ENCODE results near the gene ACOT7.

Gene ACOT7

DNA sequence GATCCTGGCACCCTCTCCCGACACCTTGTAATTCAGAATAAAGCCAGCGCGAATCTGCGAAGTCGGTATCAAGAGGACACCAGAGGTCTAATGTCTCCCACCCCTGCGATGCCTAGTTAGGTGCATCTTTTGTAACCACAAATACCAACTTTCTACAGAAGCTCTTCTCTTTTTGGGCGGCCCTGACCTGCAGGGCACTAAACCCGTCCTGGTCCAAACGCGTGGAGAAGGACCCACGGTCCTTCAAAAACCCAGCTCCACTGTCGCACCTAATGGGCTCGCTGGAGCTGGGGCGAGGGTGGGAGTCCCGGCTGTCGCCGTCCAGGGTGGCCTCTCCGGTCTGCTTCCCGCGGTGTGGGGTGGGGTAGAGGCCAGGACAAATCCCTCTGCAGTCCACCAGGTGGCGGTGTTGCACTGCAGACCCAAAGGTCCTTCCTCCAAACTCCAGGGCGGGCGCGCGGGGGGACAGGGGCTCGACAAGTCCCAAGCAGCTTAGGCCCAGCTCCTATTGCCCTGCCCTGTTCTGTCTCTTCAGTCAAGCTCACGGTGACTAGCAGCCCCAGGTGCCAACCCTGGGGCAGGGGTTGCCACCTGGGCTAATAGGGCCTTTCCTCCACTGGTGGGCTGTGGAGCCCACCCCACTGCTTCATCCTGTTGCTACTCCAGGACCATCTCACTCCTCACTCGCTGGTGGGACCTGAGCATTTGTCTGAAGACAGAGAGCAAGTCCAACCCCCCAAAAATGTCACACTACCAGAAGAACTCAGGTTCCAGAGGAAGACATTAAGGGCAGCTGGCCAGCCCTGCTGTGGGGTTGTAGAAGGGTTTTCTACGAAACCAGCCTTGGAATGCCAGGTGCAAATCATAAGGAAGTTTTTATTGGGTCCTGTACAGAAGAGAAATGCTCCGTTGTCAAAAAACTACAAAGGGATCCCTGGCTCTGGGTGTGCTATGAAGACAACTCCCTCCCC, 146.8 kb downstream of the ACOT7 start:
- Histone ChIP-seq H3K4me1 (ENCODE audit: insufficient read depth, low read length) (peaks cover 41% of the 10 kb centered on the region), H3K36me3 (ENCODE audit: insufficient read depth, low read length) (peaks cover 6% of the 10 kb centered on the region), H2AFZ (ENCODE audit: low read depth, low read length) (no peak overlapping the region), H3K4me3 (ENCODE audit: low read length) (peak overlapping the region; percentile 56), H3K9me3 (ENCODE audit: low read length) (no peaks in the 10 kb centered on the region), H3K27me3 (ENCODE audit: insufficient read depth, low read length) (no peaks in the 10 kb centered on the region)

DNA sequence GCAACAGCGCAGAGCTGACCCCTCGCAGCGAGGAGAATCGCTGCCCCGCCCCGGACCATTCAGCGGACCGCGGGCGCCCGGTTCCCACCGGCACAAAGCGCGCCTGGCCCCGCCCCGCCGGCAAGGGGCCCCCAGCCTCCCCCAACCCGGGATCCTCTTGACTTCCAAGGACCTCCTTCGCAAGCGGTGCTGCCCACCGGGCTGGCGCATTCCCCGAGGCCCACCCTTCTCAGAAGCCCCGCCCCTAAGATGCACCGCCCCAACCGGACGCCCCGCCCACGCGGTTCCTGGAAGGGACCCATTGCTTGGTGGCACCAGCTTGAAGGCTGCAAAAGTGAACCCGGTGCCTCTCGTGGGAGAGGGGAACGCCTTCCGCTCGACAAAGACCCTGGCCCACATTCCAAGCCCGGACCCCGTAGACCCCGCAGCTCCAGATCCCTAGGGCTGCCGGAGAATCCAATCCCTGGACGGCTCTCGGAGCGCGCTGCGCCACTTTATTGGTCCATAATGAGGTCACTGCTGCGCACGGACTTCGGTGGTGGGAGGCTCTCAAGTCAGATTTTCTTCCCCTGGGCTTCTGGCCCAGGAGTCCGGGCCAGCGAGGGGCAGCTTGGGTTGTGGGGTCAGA, 147.6 kb downstream of the ACOT7 start:
- H3K4me1 ChIP-seq (ENCODE audit: insufficient read depth, low read length) = peaks cover 49% of the 10 kb centered on the region
- peaks cover 6% of the 10 kb centered on the region for H3K36me3 ChIP-seq (ENCODE audit: insufficient read depth, low read length)
- H3K4me3 ChIP-seq (ENCODE audit: low read length) = peak overlapping the region; percentile 56
- H3K27me3 ChIP-seq (ENCODE audit: insufficient read depth, low read length) = no peaks in the 10 kb centered on the region
- no peaks in the 10 kb centered on the region for H3K9me3 ChIP-seq (ENCODE audit: low read length)
- no peak overlapping the region for H2AFZ ChIP-seq (ENCODE audit: low read depth, low read length)

DNA sequence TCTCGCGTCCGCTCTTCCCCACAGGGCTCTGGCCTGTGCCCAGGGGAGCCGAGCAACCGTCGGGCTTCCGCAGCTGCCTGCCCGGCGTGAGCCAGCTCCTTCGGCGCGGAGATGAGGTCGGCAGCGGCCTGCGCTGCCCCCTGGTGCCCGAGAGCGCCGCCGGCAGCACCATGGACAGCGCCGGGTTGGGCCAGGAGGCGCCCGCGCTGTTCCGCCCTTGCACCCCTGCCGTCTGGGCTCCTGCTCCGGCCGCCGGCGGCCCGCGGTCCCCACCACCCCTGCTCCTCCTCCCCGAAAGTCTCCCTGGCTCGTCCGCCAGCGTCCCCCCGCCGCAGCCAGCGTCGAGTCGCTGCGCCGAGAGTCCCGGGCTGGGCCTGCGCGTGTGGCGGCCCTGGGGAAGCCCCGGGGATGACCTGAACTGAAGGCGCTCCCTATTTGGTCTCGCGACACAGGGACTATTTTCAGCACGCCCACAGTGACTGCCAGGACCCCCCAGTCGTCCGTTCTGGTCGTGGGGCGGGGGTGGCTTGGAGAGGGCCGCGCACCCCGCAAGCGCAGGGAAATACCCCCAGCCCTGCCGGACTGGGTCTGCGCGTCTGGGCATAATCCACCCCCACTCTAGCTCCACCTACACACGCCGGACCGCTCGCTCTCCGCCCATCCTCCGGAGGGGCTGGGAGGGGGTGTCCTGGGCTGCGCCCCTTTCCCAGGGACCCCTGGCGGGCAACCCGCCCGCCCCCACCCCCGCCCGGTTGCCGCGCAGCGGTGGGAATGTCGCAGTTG, 148.3 kb downstream of the ACOT7 start:
- Histone ChIP-seq H3K36me3 (ENCODE audit: insufficient read depth, low read length) (peaks cover 2% of the 10 kb centered on the region), H3K4me1 (ENCODE audit: insufficient read depth, low read length) (peaks cover 56% of the 10 kb centered on the region), H3K4me3 (ENCODE audit: low read length) (peak overlapping the region; percentile 56), H3K27me3 (ENCODE audit: insufficient read depth, low read length) (no peaks in the 10 kb centered on the region), H2AFZ (ENCODE audit: low read depth, low read length) (no peak overlapping the region), H3K9me3 (ENCODE audit: low read length) (no peaks in the 10 kb centered on the region)

DNA sequence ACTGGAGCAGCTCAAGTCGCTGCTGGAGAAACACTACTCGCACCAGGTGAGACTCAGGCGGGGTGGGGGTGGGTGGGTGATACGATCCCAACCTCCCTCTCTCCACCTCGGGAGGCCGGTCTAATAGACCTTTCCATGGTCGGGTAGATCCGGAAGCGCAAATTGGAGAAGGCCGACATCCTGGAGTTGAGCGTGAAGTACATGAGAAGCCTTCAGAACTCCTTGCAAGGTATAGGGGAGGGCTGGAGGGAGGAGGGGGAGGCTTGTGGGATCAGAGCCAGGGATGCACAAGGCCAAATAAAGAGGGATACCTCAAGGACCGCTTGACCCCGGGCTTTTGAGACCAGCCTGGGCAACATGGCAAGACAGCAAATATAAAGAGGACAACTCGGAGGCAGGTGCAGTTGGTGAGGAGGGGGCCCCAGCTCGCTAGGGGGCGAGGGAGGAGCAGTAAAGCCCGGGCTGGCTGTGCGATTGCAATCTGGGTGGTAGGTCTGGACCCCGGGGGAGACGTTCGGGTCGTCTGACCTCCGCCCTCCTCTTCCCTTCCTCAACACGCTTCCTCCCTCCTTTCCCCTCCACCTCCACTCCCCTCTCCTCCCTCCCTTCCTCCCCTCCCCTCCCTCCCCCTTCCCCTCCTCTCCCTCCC, 149.0 kb downstream of the ACOT7 start:
- Histone ChIP-seq H3K27me3 (ENCODE audit: insufficient read depth, low read length) (no peaks in the 10 kb centered on the region), H3K9me3 (ENCODE audit: low read length) (no peaks in the 10 kb centered on the region), H3K36me3 (ENCODE audit: insufficient read depth, low read length) (peaks cover 2% of the 10 kb centered on the region), H3K4me1 (ENCODE audit: insufficient read depth, low read length) (peaks cover 61% of the 10 kb centered on the region), H2AFZ (ENCODE audit: low read depth, low read length) (no peak overlapping the region), H3K4me3 (ENCODE audit: low read length) (peak overlapping the region; percentile 56)

DNA sequence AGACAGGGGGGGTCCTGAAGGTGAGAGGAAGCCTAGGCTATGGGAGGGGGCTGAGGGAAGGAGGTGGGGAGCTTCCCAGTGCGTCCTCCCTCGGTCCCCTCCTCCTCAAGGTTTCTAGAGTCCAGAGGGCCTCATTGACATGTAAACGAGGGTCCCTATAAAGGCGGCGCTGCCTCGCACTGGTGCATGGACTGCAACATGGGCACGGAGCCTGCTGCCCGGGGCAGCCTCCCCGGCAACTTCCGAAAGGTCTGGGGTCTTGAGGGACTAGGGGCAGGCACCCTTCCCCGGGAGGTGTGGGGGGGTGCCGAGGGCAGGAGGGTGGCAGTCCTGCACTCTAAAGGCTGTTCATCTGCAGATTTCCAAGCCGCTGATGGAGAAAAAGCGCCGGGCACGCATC, 149.6 kb downstream of the ACOT7 start, which contains the start of gene HES3:
Gene HES3 (plus strand): TSS at position 187 of the 400 bp plus-strand sequence. CDS start 187 bp downstream, at position 374.
- Histone ChIP-seq H3K4me1 (ENCODE audit: insufficient read depth, low read length) (peaks cover 66% of the 10 kb centered on the region), H3K4me3 (ENCODE audit: low read length) (peak within 1 kb of the TSS; percentile 56), H3K27me3 (ENCODE audit: insufficient read depth, low read length) (no peaks in the 10 kb centered on the region), H3K36me3 (ENCODE audit: insufficient read depth, low read length) (peaks cover 2% of the 10 kb centered on the region), H2AFZ (ENCODE audit: low read depth, low read length) (no peak within 1 kb of the TSS), H3K9me3 (ENCODE audit: low read length) (no peaks in the 10 kb centered on the region)

DNA sequence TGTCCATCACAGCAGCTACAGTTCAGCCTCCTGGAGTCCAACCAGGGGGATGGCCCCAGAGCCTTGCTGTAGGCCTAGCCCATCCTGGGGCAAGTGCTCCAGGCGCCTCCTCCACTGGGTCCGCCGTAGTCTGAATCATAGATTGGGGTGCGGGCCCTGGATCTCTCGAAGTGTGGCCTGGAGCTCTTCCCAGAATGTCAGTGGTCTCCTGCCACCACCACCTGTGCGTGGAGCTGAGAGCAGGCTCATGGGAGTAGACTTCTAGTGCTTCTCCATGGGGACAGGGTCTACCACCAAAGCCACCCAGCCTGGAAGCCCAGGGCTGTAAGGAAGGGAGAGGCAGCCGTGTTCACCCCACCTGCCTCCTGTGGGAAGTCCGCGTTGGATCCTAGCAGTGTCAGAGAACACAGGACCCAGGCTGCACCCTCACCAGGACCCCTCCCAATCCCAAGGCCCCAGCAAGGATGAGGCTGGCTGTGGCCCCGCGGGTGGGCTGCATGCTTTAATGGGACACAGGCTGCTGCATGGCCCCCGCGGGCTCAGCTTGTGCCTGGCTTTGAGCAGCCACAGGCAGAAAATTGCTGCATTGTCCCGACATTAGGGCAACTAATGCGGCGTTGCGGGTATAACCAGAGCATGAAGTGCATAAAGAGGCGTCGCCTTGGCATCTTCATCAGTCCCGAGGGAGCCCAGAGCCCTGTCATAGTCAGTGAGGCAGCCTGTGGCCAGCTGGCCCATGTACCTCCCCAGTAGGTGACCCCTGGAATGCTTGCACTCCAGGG, 150.3 kb downstream of the ACOT7 start:
- H3K4me1 ChIP-seq (ENCODE audit: insufficient read depth, low read length) = peaks cover 72% of the 10 kb centered on the region
- H2AFZ ChIP-seq (ENCODE audit: low read depth, low read length) = no peak overlapping the region
- peak overlapping the region; percentile 56 for H3K4me3 ChIP-seq (ENCODE audit: low read length)
- H3K9me3 ChIP-seq (ENCODE audit: low read length) = no peaks in the 10 kb centered on the region
- no peaks in the 10 kb centered on the region for H3K36me3 ChIP-seq (ENCODE audit: insufficient read depth, low read length)
- no peaks in the 10 kb centered on the region for H3K27me3 ChIP-seq (ENCODE audit: insufficient read depth, low read length)

DNA sequence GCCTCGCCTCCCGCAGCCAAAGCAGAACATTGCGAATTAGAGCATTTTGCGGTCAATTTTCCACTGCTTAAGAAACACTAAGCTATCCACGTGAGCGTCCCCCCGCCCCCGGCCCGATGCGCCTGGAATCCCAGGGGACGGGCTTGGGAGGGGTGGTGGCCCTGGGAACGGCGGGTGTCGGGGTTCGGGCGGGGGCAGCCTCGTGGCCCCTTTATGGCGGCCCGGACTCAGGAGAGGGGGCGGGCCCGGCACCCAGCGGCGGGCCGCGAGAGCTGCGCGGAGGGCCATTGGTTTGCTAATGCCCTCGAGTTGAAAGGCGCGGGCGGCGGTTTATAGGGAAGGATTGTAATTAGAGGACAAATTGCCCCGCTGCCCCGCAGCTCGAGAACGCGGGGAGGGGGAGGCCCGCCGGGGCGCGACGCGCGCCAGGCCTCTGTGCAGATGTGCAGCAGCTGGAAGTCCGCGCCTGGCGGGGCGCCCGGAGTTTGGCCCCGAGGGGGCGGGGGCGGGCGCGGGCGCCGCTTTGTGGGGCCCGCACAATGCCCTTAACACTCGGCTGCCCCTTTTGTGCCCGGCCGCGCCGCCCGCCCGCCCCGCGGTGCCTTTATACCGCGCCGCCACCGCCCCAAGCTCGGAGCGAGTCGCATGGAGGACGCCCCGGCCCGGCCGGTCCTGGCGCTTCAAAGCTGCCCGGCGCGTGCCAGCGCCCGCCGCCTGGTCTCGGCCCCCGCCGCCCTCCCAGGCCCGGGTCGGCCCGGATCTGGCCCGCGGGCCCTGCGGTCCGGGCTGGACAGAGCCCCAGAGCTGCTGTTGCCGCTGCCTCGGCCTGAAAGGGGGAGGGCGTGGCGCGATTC, 151.5 kb downstream of the ACOT7 start:
- no peaks in the 10 kb centered on the region for H3K27me3 ChIP-seq (ENCODE audit: insufficient read depth, low read length)
- no peaks in the 10 kb centered on the region for H3K9me3 ChIP-seq (ENCODE audit: low read length)
- no peaks in the 10 kb centered on the region for H3K36me3 ChIP-seq (ENCODE audit: insufficient read depth, low read length)
- H3K4me1 ChIP-seq (ENCODE audit: insufficient read depth, low read length) = peaks cover 70% of the 10 kb centered on the region
- H2AFZ ChIP-seq (ENCODE audit: low read depth, low read length) = peak overlapping the region; percentile 15
- peak overlapping the region; percentile 42 for H3K4me3 ChIP-seq (ENCODE audit: low read length)

DNA sequence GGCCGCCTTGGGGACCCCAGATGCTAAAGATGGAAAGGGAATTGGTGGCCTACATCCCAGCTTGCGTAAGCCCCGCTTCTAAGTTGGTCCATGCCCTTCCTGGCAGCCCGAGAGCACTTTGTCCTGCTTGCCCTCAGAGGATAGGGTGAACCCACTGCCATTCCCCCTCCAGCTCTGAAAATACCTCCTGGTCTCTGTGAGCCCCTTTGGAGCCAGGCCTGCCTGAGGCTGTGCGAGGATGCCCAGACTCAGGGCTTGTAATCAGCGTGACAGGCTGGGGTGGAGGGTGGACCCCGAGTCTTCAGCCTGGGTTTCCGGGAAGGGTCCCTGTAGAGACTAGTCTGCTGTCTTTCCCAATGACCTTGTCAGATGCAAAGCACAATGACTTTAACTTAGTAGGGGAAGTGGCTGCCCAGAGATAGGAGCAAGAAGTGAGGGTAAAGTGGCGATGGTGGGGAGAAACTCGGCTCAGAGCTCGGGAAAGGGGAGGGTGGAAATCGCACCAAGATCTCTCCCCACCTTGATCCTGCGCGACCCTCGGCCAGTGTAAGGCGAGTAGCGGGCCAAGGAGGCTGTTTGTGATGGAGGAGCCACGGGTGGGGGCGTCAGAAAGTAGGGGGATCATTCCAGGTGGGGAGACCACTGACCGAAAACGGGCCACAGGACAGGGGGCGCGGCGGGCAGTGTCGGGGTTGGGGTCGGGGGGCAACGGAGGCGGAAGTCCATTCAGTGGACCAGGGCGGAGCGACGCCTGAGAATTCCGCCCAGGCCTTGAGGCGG, 152.3 kb downstream of the ACOT7 start:
- Histone ChIP-seq H3K27me3 (ENCODE audit: insufficient read depth, low read length) (no peaks in the 10 kb centered on the region), H3K4me3 (ENCODE audit: low read length) (peak overlapping the region; percentile 42), H3K36me3 (ENCODE audit: insufficient read depth, low read length) (no peaks in the 10 kb centered on the region)

DNA sequence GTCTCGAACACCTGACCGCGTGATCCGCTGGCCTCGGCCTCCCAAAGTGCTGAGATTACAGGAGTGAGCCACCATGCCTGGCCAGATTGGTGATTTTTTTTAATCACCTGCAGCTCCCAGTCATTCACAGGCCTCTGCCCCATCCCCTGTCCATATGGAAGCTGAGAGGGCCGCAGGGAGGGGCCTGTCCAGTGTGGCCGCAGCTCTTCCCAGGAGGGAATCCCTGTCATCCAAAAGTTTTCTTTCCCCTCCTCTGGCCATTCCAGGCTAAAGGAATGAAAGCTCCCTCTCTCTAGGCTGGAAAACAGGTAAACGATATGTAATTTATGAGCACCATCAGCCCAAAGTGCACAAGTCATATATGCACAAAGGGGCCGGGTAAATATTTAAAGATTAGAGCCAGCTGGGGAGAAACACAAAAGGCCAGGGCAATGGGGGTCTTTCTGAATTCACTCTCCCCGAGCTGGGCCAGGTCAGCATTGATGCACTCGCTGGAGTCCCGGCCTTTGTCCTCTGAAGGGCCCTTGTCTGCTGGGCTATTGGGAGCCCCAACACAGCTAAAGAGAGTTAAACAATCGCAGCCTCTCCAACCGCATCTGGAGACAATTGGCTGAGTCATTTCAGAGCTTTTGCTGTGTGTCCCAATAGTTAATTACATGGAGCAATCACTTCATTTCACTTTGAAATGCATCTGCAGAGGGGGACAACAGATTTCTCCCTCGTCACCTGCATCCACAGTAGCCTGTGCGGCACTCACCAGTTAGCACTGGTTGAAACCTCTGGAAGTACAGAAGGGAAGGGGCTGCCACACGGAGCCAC, 153.4 kb downstream of the ACOT7 start:
- no peak overlapping the region for H3K4me3 ChIP-seq (ENCODE audit: low read length)
- peaks cover 61% of the 10 kb centered on the region for H3K4me1 ChIP-seq (ENCODE audit: insufficient read depth, low read length)
- H3K27me3 ChIP-seq (ENCODE audit: insufficient read depth, low read length) = no peaks in the 10 kb centered on the region
- no peaks in the 10 kb centered on the region for H3K36me3 ChIP-seq (ENCODE audit: insufficient read depth, low read length)
- H3K9me3 ChIP-seq (ENCODE audit: low read length) = no peaks in the 10 kb centered on the region
- H2AFZ ChIP-seq (ENCODE audit: low read depth, low read length) = no peak overlapping the region

More for the DNA sequence above, 152.3 kb downstream of the ACOT7 start:
- Histone ChIP-seq H3K9me3 (ENCODE audit: low read length) (no peaks in the 10 kb centered on the region), H3K4me1 (ENCODE audit: insufficient read depth, low read length) (peaks cover 62% of the 10 kb centered on the region), H2AFZ (ENCODE audit: low read depth, low read length) (peak overlapping the region; percentile 15)

DNA sequence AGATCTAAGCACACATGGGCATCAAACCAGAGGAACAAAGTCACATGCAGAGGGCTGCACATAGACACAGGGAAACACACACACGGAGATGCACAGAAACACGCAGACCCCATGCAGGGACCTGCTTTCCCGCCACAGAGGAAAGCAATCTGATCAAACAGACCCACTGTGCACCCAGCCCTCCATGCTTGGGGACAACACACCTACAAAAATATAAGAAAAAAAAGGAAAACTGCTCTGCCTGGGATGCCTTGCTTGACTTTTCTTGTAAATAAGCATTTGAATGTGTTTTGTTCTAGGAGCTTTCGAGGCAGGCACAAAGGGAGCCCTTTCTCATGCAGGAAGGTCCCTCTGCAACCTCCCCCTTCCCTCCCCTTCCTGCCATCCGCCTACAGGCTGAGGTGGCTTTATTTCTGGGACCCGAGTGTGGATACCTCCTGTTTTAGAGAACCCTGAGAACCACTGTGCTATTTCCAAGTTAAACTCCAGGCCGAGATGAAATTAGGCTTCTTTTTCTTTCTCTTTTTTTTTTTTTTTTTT, 154.3 kb downstream of the ACOT7 start:
- H3K4me1 ChIP-seq (ENCODE audit: insufficient read depth, low read length) = peaks cover 66% of the 10 kb centered on the region
- H3K4me3 ChIP-seq (ENCODE audit: low read length) = no peak overlapping the region

More for the DNA sequence above, 154.3 kb downstream of the ACOT7 start:
- Histone ChIP-seq H3K36me3 (ENCODE audit: insufficient read depth, low read length) (peaks cover 3% of the 10 kb centered on the region), H3K27me3 (ENCODE audit: insufficient read depth, low read length) (no peaks in the 10 kb centered on the region), H2AFZ (ENCODE audit: low read depth, low read length) (no peak overlapping the region), H3K9me3 (ENCODE audit: low read length) (no peaks in the 10 kb centered on the region)
